Activated CD8-positive, alpha-beta T cell treated with anti-CD3 and anti-CD28 coated beads for 36 hours (primary cell): ENCODE measurements around the gene TMOD1. TPM values are rescaled to one million over a fixed set of nuclear protein-coding genes. Genes with fewer than 3 reads are reported as not detected.

ENCODE experiments used
- ATAC-seq: fragments of 200-7000 bp; cut with Tn5 transposase; one replicate; pipeline ENCODE4 v1.10.0; 2021; ENCODE audit warnings: mild to moderate bottlenecking, moderate library complexity
- CTCF ChIA-PET: fragments of 350-600 bp; sonication (Branson Sonifier 250); formaldehyde crosslinking; loops from one replicate; lab custom pipeline; 2021; ENCODE audit warnings: antibody characterized with exemption; lab: Charles Lee
- POLR2A ChIA-PET: fragments of 350-600 bp; sonication (Branson Sonifier 250); formaldehyde crosslinking; loops from one replicate; lab custom pipeline; 2021; ENCODE audit warnings: antibody characterized with exemption; lab: Charles Lee
- DNase-seq: peaks from one replicate; pipeline ENCODE4 v3.0.0-alpha.2; 2020
- H3K27ac Mint-ChIP-seq: one replicate; pipeline ENCODE4 v1.8.0; 2021; ENCODE audit warnings: mild to moderate bottlenecking, mixed read lengths
- H3K27me3 Mint-ChIP-seq: one replicate; pipeline ENCODE4 v1.8.0; 2021; ENCODE audit warnings: mixed read lengths
- H3K36me3 Mint-ChIP-seq: one replicate; pipeline ENCODE4 v1.8.0; 2021; ENCODE audit warnings: low read depth, mixed read lengths
- H3K4me1 Mint-ChIP-seq: one replicate; pipeline ENCODE4 v1.8.0; 2021; ENCODE audit warnings: low read depth, mixed read lengths
- H3K4me3 Mint-ChIP-seq: one replicate; pipeline ENCODE4 v1.8.0; 2021; ENCODE audit warnings: mild to moderate bottlenecking, moderate library complexity, mixed read lengths
- H3K9me3 Mint-ChIP-seq: one replicate; pipeline ENCODE4 v1.8.0; 2021; ENCODE audit warnings: mixed read lengths
- intact Hi-C: fragments of 100-400 bp; cut with micrococcal nuclease; formaldehyde crosslinking; loops from one replicate; pipeline ENCODE4 v1.10.0; 2022
- total RNA-seq, 2 experiments: library from RNA; stranded (reverse); gene quantifications; one replicate each; pipeline ENCODE4 v1.2.3, GENCODE V29; 2021
- TF ChIP-seq, protein P1 (sequence below): fragments of 200-600 bp; IDR thresholded peaks from one replicate; pipeline ENCODE4 v1.8.0; 2022; ENCODE audit warnings: antibody characterized with exemption, mild to moderate bottlenecking

Gene TMOD1
- total RNA-seq, 2 experiments from 2014 or later = 0.47 to 0.60 TPM

DNA sequence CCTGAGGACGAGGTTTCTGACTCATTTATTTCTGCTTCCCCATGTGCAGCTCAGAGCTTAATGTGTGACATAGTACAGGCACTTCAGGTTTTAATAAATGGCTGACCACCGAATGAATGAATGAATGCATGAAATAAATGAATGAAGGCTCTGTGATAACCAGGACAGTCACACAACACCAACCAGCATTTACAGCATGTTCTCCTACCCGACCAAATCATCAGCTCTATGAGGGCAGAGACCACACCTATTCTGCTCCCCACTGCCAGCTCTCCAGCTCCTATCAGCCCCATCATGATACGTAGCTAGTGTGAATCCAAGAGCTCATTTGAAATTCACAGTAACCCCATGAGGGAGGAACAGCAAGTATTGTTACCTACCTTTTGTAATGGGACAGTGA lies 4.8 kb downstream of the TMOD1 start:
- CTCF ChIA-PET = interaction anchor here (0.9 to 2.6 kb wide), 5 partner anchors 37 to 120 kb away, joined by 3 to 8 read pairs (median 4); no protein-coding TSS in a partner anchor
- POLR2A ChIA-PET = interaction anchor here (1.1 kb wide), 1 partner anchor 10 kb away, joined by 3 read pairs; no protein-coding TSS in a partner anchor
- intact Hi-C loops = no loop called here
- Mint-ChIP-seq H3K4me1 (peaks cover 15% of the 10 kb centered on the region), H3K9me3 (no peaks in the 10 kb centered on the region), H3K27me3 (peaks cover 32% of the 10 kb centered on the region), H3K36me3 (no peaks in the 10 kb centered on the region), H3K27ac (no peak overlapping the region), H3K4me3 (no peak overlapping the region)
- TF ChIP-seq, protein P1, sequence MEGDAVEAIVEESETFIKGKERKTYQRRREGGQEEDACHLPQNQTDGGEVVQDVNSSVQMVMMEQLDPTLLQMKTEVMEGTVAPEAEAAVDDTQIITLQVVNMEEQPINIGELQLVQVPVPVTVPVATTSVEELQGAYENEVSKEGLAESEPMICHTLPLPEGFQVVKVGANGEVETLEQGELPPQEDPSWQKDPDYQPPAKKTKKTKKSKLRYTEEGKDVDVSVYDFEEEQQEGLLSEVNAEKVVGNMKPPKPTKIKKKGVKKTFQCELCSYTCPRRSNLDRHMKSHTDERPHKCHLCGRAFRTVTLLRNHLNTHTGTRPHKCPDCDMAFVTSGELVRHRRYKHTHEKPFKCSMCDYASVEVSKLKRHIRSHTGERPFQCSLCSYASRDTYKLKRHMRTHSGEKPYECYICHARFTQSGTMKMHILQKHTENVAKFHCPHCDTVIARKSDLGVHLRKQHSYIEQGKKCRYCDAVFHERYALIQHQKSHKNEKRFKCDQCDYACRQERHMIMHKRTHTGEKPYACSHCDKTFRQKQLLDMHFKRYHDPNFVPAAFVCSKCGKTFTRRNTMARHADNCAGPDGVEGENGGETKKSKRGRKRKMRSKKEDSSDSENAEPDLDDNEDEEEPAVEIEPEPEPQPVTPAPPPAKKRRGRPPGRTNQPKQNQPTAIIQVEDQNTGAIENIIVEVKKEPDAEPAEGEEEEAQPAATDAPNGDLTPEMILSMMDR = no peak
- ATAC-seq = no peak
- DNase-seq = no peak

- Mint-ChIP-seq H3K27me3 (peaks cover 32% of the 10 kb centered on the region), H3K4me1 (peaks cover 16% of the 10 kb centered on the region), H3K4me3 (no peak overlapping the region), H3K36me3 (no peaks in the 10 kb centered on the region), H3K27ac (no peak overlapping the region), H3K9me3 (no peaks in the 10 kb centered on the region)
- DNase-seq (no peak), ATAC-seq (no peak)
- POLR2A ChIA-PET = interaction anchor here (1.1 kb wide), 1 partner anchor 10 kb away, joined by 3 read pairs; no protein-coding TSS in a partner anchor
- CTCF ChIA-PET = interaction anchor here (0.9 to 2.6 kb wide), 4 partner anchors 38 to 121 kb away, joined by 3 to 8 read pairs (median 4); no protein-coding TSS in a partner anchor
- TF ChIP-seq, protein P1 = no peak
- intact Hi-C loops = no loop called here
These were observed 5.3 kb downstream of the TMOD1 start for GRCh38 chr9:97506787-97507186.

DNA sequence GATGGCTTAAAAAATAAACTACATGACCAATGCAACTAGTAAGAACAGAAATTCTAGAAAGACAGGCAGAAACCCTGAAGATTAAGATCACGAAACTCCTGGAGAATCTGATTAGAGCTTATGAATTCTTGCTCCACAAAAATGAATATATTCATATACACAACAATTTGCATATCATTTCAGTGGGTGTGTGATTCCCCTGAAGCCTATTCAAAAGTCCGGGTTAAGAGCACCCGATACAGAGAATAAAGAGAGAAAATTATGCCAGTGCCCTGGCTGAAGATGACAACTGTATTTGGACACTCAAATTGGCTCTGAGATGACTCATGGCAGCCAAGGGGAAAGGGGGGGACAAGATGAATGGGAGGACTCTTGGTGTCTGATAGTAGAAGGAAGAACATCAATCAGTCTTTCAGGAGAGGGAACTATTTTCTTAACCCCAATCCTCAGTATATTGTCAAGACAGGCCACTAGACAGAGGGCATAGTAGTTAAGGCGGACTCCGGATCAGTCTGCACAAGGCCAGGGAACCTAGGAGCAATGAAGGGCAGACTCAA lies 6.0 kb downstream of the TMOD1 start:
- Mint-ChIP-seq H3K4me1 (peaks cover 16% of the 10 kb centered on the region), H3K36me3 (no peaks in the 10 kb centered on the region), H3K27me3 (peaks cover 28% of the 10 kb centered on the region), H3K27ac (no peak overlapping the region), H3K4me3 (no peak overlapping the region), H3K9me3 (no peaks in the 10 kb centered on the region)
- ChIA-PET POLR2A (no interaction called here), CTCF (interaction anchor here (1.2 to 2.6 kb wide), 2 partner anchors 38 to 67 kb away, joined by 3 to 8 read pairs; no protein-coding TSS in a partner anchor)
- intact Hi-C loops = no loop called here
- ATAC-seq (no peak), DNase-seq (no peak)
- TF ChIP-seq, protein P1 = no peak

DNA sequence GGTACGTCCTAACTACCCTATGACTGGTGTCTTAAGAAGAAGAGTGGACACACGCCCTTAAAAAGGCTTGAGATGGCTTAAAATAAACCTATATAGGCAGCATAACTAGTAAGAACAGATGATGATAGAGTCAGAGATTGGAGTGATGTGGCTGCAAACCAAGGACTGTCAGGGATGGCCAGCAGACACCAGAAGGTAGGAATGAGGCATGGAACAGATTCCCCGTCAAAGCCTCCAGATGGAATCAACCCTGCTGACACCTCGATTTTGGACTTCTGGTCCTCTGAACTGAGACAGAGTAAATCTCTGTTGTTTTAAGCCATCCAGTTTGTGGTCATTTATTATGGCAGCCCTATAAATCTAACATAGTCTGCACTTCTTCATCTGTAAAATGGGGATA lies 7.4 kb downstream of the TMOD1 start:
- DNase-seq = no peak
- Mint-ChIP-seq H3K4me3 (no peak overlapping the region), H3K9me3 (no peaks in the 10 kb centered on the region), H3K27ac (no peak overlapping the region), H3K36me3 (no peaks in the 10 kb centered on the region), H3K4me1 (peaks cover 9% of the 10 kb centered on the region), H3K27me3 (peaks cover 14% of the 10 kb centered on the region)
- intact Hi-C loops = no loop called here
- TF ChIP-seq, protein P1 = no peak
- ChIA-PET POLR2A (interaction anchor here (1.4 kb wide), 1 partner anchor 27 kb away, joined by 3 read pairs; no protein-coding TSS in a partner anchor), CTCF (no interaction called here)
- no peak for ATAC-seq
